CD1c-positive myeloid dendritic cell (primary cell): Measurements from ENCODE around the gene TMBIM4.
"Not testable (repeated sequence)": the region's sequence is repeated elsewhere in the genome, so short reads cannot be mapped to it uniquely, and the experiment has no call there.

Source experiments
- DNase-seq: peaks from one replicate; pipeline ENCODE4 v3.0.0-alpha.2; 2016; ENCODE audit errors: extremely low spot score

TMBIM4 gene

GRCh38 chr12:66169221-66170170 is at the start of gene TMBIM4:
TSS of gene TMBIM4 (minus strand) at chr12:66169996. CDS start at chr12:66169951, 45 bp downstream.
- DNase-seq = peak; percentile 93

- DNase-seq = peak; percentile 52
These were observed 47.6 kb upstream of the TMBIM4 start for GRCh38 chr12:66217342-66217917.

GRCh38 chr12:66213011-66213410 is 43.2 kb upstream of the TMBIM4 start:
- not testable (repeated sequence) for DNase-seq

- DNase-seq = not testable (repeated sequence)
These were observed 41.8 kb upstream of the TMBIM4 start for GRCh38 chr12:66211573-66211972.

- peak; percentile 73 for DNase-seq
These were observed 41.0 kb upstream of the TMBIM4 start for GRCh38 chr12:66210840-66211239.

- DNase-seq = no peak
These were observed 36.3 kb upstream of the TMBIM4 start for GRCh38 chr12:66206141-66206540.

- DNase-seq = no peak
These were observed 34.0 kb upstream of the TMBIM4 start for GRCh38 chr12:66203820-66204219.

- DNase-seq = no peak
These were observed 30.2 kb upstream of the TMBIM4 start for GRCh38 chr12:66199831-66200509.

GRCh38 chr12:66199141-66199540 is 29.3 kb upstream of the TMBIM4 start:
- no peak for DNase-seq

GRCh38 chr12:66197495-66197921 is 27.7 kb upstream of the TMBIM4 start:
- no peak for DNase-seq

- peak; percentile 61 for DNase-seq
These were observed 27.0 kb upstream of the TMBIM4 start for GRCh38 chr12:66196806-66197205.

GRCh38 chr12:66195242-66195641 is 25.4 kb upstream of the TMBIM4 start:
- DNase-seq = peak; percentile 14

- DNase-seq = peak; percentile 48
These were observed 24.3 kb upstream of the TMBIM4 start for GRCh38 chr12:66194122-66194521.

GRCh38 chr12:66191547-66192126 is 21.8 kb upstream of the TMBIM4 start:
- DNase-seq = no peak

- peak; percentile 69 for DNase-seq
These were observed 20.9 kb upstream of the TMBIM4 start for GRCh38 chr12:66190519-66191370.

- no peak for DNase-seq
These were observed 20.1 kb upstream of the TMBIM4 start for GRCh38 chr12:66189889-66190288.

GRCh38 chr12:66189486-66189843 is 19.7 kb upstream of the TMBIM4 start:
- DNase-seq = no peak

- DNase-seq = peak; percentile 89
These were observed 19.0 kb upstream of the TMBIM4 start, which contains the start of gene IRAK3 for GRCh38 chr12:66188584-66189485. TSS of gene IRAK3 (plus strand) at chr12:66189214. CDS start at chr12:66189300, 86 bp downstream.

GRCh38 chr12:66187821-66188220 is 18.0 kb upstream of the TMBIM4 start:
- DNase-seq = peak; percentile 83

GRCh38 chr12:66187036-66187435 is 17.2 kb upstream of the TMBIM4 start:
- DNase-seq = peak; percentile 28
